ENCODE measurements around the gene NRG3.

NRG3 gene

DNA sequence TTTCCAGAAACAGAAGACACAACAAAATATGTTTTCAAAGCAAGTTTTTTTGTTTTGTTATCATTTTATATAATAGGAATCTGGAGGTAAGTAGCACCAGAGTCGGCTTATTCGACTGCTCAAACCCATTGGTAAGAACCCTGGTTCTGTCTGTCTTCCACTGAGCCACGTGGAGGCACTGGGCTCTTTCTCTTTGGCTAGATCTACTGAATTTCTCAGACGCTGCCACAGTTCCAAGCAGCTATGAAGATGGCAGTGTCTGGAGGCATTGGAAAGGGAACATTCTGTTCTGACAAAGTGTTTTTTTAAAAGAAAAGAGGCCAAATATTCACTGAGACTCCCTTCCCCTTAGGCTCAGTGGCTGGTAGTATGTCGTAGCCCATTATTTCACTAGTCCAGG, 338.8 kb downstream of the NRG3 start:
- Histone ChIP-seq H3K27me3 (ENCODE audit: insufficient read depth, poor library complexity, severe bottlenecking) (no peaks in the 10 kb centered on the region), H3K27ac (replicated peaks) (no peak overlapping the region), H3K4me3 (replicated peaks; ENCODE audit: insufficient read depth, low read length) (no peak overlapping the region)
- TF ChIP-seq, protein P1, sequence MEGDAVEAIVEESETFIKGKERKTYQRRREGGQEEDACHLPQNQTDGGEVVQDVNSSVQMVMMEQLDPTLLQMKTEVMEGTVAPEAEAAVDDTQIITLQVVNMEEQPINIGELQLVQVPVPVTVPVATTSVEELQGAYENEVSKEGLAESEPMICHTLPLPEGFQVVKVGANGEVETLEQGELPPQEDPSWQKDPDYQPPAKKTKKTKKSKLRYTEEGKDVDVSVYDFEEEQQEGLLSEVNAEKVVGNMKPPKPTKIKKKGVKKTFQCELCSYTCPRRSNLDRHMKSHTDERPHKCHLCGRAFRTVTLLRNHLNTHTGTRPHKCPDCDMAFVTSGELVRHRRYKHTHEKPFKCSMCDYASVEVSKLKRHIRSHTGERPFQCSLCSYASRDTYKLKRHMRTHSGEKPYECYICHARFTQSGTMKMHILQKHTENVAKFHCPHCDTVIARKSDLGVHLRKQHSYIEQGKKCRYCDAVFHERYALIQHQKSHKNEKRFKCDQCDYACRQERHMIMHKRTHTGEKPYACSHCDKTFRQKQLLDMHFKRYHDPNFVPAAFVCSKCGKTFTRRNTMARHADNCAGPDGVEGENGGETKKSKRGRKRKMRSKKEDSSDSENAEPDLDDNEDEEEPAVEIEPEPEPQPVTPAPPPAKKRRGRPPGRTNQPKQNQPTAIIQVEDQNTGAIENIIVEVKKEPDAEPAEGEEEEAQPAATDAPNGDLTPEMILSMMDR (IDR thresholded peaks at IDR 0.05; ENCODE audit: insufficient read depth, low read length): no peak
- no peak for TF ChIP-seq GABPA (IDR thresholded peaks at IDR 0.05; ENCODE audit: low read depth)
- no peak for TF ChIP-seq SPI1 (IDR thresholded peaks at IDR 0.05; ENCODE audit: borderline replicate concordance, low read depth)
- TF ChIP-seq, protein P2, sequence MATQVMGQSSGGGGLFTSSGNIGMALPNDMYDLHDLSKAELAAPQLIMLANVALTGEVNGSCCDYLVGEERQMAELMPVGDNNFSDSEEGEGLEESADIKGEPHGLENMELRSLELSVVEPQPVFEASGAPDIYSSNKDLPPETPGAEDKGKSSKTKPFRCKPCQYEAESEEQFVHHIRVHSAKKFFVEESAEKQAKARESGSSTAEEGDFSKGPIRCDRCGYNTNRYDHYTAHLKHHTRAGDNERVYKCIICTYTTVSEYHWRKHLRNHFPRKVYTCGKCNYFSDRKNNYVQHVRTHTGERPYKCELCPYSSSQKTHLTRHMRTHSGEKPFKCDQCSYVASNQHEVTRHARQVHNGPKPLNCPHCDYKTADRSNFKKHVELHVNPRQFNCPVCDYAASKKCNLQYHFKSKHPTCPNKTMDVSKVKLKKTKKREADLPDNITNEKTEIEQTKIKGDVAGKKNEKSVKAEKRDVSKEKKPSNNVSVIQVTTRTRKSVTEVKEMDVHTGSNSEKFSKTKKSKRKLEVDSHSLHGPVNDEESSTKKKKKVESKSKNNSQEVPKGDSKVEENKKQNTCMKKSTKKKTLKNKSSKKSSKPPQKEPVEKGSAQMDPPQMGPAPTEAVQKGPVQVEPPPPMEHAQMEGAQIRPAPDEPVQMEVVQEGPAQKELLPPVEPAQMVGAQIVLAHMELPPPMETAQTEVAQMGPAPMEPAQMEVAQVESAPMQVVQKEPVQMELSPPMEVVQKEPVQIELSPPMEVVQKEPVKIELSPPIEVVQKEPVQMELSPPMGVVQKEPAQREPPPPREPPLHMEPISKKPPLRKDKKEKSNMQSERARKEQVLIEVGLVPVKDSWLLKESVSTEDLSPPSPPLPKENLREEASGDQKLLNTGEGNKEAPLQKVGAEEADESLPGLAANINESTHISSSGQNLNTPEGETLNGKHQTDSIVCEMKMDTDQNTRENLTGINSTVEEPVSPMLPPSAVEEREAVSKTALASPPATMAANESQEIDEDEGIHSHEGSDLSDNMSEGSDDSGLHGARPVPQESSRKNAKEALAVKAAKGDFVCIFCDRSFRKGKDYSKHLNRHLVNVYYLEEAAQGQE (IDR thresholded peaks at IDR 0.05; ENCODE audit: insufficient replicate concordance, low read depth): no peak
- TF ChIP-seq POLR2AphosphoS5 (IDR thresholded peaks at IDR 0.05; ENCODE audit: low read depth): no peak
- no peak for DNase-seq (ENCODE audit: low read depth in 1 of 2, low spot score in 1 of 2)

DNA sequence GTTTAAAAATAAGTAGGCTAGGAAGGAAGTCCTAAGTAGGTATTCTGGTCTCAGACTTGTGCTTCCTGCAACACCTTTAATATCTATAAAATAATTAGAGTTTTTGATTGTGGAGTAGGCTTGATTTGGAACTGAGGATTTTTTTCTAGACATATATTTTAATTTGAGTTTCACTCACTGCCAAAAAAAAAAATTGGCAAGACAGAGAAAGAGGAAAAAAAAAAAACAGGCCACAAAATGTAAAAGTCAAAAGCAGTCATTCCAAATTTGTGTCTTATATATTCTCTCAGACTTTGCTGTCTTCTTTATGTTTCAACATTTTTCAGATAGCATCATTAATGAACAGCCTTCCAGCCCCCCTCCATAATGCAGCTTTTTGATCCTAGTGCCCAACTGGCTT, 346.1 kb downstream of the NRG3 start:
- H3K27me3 ChIP-seq (ENCODE audit: insufficient read depth, poor library complexity, severe bottlenecking): no peaks in the 10 kb centered on the region

DNA sequence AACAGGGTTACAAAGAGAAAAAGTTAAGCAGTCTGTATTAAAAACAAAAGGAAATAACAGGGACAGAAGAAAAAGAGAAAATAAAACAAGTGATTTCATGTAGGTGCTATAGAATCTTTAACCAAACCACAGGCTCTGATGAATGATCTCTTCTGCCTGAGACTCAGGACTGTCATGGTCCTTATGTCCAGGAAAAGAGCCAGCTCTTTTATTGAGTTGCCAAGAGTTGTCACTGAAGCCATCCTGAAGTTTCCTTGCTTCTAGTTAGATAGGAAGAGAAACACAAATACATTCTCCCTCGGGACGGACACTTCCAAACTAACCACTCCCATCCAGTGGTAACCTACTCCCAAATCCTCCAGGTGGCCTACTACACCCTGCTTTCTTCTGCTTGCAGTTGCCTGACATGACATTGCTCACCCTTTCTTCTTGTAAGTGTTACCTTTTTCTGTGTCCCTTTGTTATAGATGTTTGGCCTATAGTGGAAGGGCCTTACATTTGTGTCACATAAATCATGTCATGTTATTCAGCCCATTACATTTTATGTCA, 346.7 kb downstream of the NRG3 start:
- no peak overlapping the region for H3K27ac ChIP-seq (replicated peaks)
- no peak for TF ChIP-seq POLR2AphosphoS5 (IDR thresholded peaks at IDR 0.05; ENCODE audit: low read depth)
- TF ChIP-seq SPI1 (IDR thresholded peaks at IDR 0.05; ENCODE audit: borderline replicate concordance, low read depth): no peak
- TF ChIP-seq, protein P1 (IDR thresholded peaks at IDR 0.05; ENCODE audit: insufficient read depth, low read length): no peak
- no peak for TF ChIP-seq GABPA (IDR thresholded peaks at IDR 0.05; ENCODE audit: low read depth)
- TF ChIP-seq, protein P2 (IDR thresholded peaks at IDR 0.05; ENCODE audit: insufficient replicate concordance, low read depth): no peak

More for the DNA sequence above, 346.1 kb downstream of the NRG3 start:
- Histone ChIP-seq H3K27ac (replicated peaks) (no peak overlapping the region), H3K4me3 (replicated peaks; ENCODE audit: insufficient read depth, low read length) (no peak overlapping the region)
- DNase-seq (ENCODE audit: low read depth in 1 of 2, low spot score in 1 of 2): no peak
- TF ChIP-seq GABPA (IDR thresholded peaks at IDR 0.05; ENCODE audit: low read depth) (no peak), POLR2AphosphoS5 (IDR thresholded peaks at IDR 0.05; ENCODE audit: low read depth) (no peak), SPI1 (IDR thresholded peaks at IDR 0.05; ENCODE audit: borderline replicate concordance, low read depth) (no peak)
- TF ChIP-seq, protein P2 (IDR thresholded peaks at IDR 0.05; ENCODE audit: insufficient replicate concordance, low read depth): no peak
- TF ChIP-seq, protein P1 (IDR thresholded peaks at IDR 0.05; ENCODE audit: insufficient read depth, low read length): no peak

More for the DNA sequence above, 346.7 kb downstream of the NRG3 start:
- Histone ChIP-seq H3K27me3 (ENCODE audit: insufficient read depth, poor library complexity, severe bottlenecking) (no peaks in the 10 kb centered on the region), H3K4me3 (replicated peaks; ENCODE audit: insufficient read depth, low read length) (no peak overlapping the region)
- no peak for DNase-seq (ENCODE audit: low read depth in 1 of 2, low spot score in 1 of 2)
